Left lung (tissue), 10 donors: ENCODE results near the gene IFI27. TPM values are rescaled to one million over a fixed set of nuclear protein-coding genes. Genes with fewer than 3 reads are reported as not detected.

Experiments used
- ATAC-seq: fragments of 200-7000 bp; cut with Tn5 transposase; one replicate; pipeline ENCODE4 v1.9.1; 2020; ENCODE audit warnings: moderate library complexity
- DNase-seq, 4 donors: peaks; one replicate each; pipeline ENCODE4 v3.0.0-alpha.2; 2013 to 2020
- H3K27ac ChIP-seq, 2 donors: fragments of 200-600 bp; sonication (generic) in 1 of 2; one replicate each; pipeline versions ENCODE4 v1.5.0 to v1.8.0; 2020 to 2021
- H3K27me3 ChIP-seq, 2 donors: fragments of 200-600 bp; sonication (generic) in 1 of 2; one replicate each; pipeline versions ENCODE4 v1.5.0 to v1.8.0; 2020 to 2021
- H3K36me3 ChIP-seq, 2 donors: fragments of 200-600 bp; sonication (generic) in 1 of 2; one replicate each; pipeline versions ENCODE4 v1.5.0 to v1.8.0; 2020 to 2021
- H3K4me1 ChIP-seq, 2 donors: fragments of 200-600 bp; one replicate each; pipeline ENCODE4 v1.8.0; 2021
- H3K4me3 ChIP-seq, 2 donors: fragments of 200-600 bp; sonication (generic) in 1 of 2; one replicate each; pipeline versions ENCODE4 v1.5.0 to v1.8.0; 2020 to 2021; ENCODE audit warnings: mild to moderate bottlenecking in 1 of 2
- H3K9me3 ChIP-seq, 2 donors: fragments of 200-600 bp; sonication (generic) in 1 of 2; one replicate each; pipeline versions ENCODE4 v1.5.0 to v1.8.0; 2020 to 2021
- CTCF ChIP-seq, 2 donors: fragments of 200-600 bp; sonication (generic) in 1 of 2; IDR thresholded peaks; one replicate each; pipeline versions ENCODE4 v1.5.0 to v1.8.0; 2021; ENCODE audit warnings: antibody characterized with exemption in 2 of 2
- intact Hi-C, 2 donors: fragments of 100-400 bp; cut with DNase I; formaldehyde crosslinking; loops; one replicate each; pipeline versions ENCODE4 v1.11.2 to v1.14.2; 2022
- polyA plus RNA-seq, 6 donors: library from polyadenylated mRNA; unstranded; fragments of 120-200 nt; gene quantifications; one replicate each; pipeline ENCODE4 v1.2.1, GENCODE V29; 2013; ENCODE audit not compliant: insufficient read length in 6 of 6
- total RNA-seq, 2 donors: library from RNA; stranded (reverse); fragmentation: NEBNext Ultra II Directional; extraction: Animal tissue kit (Norgen Biotek cat#: 25700); gene quantifications; one replicate each; pipeline ENCODE4 v1.2.1, GENCODE V29; 2021
- donor health status: DM: no; HTN: yes; CAD: no.
- donor health status: DM: no; HTN: no; CAD: no.

IFI27 gene
- total and polyA plus RNA-seq, 8 donors: 11.6 to 394 (median 25.5) TPM

DNA sequence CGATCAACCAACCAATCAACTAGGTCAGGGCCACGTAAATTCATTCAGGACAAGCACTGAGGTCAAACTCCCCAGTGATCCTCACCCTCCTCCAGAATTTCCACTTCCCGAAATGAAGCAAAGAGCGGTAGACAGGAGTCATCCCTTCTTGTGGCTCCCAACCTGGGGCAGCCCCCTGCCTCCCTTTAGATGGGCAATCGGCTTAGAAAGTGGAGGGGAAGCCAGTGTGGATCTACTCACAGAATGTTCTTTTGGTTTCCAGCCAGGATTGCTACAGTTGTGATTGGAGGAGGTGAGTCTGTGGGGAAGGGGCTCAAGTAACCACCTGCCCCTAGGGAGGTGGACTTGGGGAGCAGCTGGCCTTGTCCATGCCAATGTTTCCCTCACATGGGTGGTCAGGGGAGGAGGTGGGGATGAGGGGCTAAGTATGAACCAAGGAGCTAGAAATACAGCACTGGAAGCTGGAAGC, 4.1 kb downstream of the IFI27 start:
- no peak for TF ChIP-seq CTCF (IDR thresholded peaks at IDR 0.05)
- Histone ChIP-seq H3K27ac (peak overlapping the region; percentile 28 to 64), H3K27me3 (no peaks in the 10 kb centered on the region), H3K4me1 (peaks cover 0 to 18% of the 10 kb centered on the region in 2 donors), H3K4me3 (no peak overlapping the region), H3K9me3 (peaks cover 0 to 9% of the 10 kb centered on the region in 2 donors), H3K36me3 (no peaks in the 10 kb centered on the region)
- intact Hi-C loops: no loop called here
- ATAC-seq (no peak), DNase-seq (no peak)

- ATAC-seq (peak; percentile 52), DNase-seq (peak in 1 of 4 donors; percentile 19)
- Histone ChIP-seq H3K27ac (peak overlapping the region; percentile 44 to 64), H3K4me3 (no peak overlapping the region), H3K4me1 (peaks cover 0 to 13% of the 10 kb centered on the region in 2 donors), H3K27me3 (no peaks in the 10 kb centered on the region), H3K9me3 (peaks cover 0 to 14% of the 10 kb centered on the region in 2 donors), H3K36me3 (no peaks in the 10 kb centered on the region)
- intact Hi-C loops: no loop called here
- TF ChIP-seq CTCF (IDR thresholded peaks at IDR 0.05): no peak
Observed at GRCh38 chr14:94115058-94115591, 4.6 kb downstream of the IFI27 start.

- Histone ChIP-seq H3K27me3 (no peaks in the 10 kb centered on the region), H3K4me1 (peaks cover 0 to 12% of the 10 kb centered on the region in 2 donors), H3K27ac (peak overlapping the region; percentile 44 to 64), H3K4me3 (no peak overlapping the region), H3K36me3 (no peaks in the 10 kb centered on the region), H3K9me3 (peaks cover 0 to 19% of the 10 kb centered on the region in 2 donors)
- ATAC-seq: no peak
- no peak for TF ChIP-seq CTCF (IDR thresholded peaks at IDR 0.05)
- intact Hi-C loops: no loop called here
- no peak for DNase-seq
Observed at GRCh38 chr14:94115631-94116030, 5.1 kb downstream of the IFI27 start.

GRCh38 chr14:94116701-94117100, 6.2 kb downstream of the IFI27 start:
- ATAC-seq (no peak), DNase-seq (no peak)
- no peaks in the 10 kb centered on the region for H3K36me3 ChIP-seq
- H3K4me3 ChIP-seq: no peak overlapping the region
- H3K9me3 ChIP-seq: peaks cover 0 to 24% of the 10 kb centered on the region in 2 donors
- no peak overlapping the region for H3K27ac ChIP-seq
- intact Hi-C loops: no loop called here
- TF ChIP-seq CTCF (IDR thresholded peaks at IDR 0.05): no peak
- H3K27me3 ChIP-seq: no peaks in the 10 kb centered on the region
- H3K4me1 ChIP-seq: peaks cover 0 to 12% of the 10 kb centered on the region in 2 donors

DNA sequence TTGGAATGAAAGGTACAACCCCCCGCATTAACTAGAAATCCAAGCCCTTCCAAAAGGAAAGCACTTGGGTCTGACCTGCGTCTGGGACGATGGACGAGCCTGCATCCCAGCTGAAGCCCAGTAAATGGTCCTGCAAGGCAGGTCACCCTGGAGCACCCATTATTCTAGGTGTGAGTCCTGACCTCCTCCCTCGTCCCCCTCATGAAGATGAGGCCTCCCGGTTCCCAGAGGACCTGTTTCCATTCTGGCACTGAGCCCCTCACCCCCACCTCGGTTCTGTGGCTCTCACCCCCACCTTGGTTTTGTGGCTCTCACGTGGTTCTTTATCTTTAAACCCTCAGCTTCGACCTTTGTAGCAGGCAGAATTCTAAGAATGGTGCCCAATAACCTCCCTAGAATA, 7.3 kb downstream of the IFI27 start:
- intact Hi-C loops: no loop called here
- Histone ChIP-seq H3K9me3 (peaks cover 0 to 24% of the 10 kb centered on the region in 2 donors), H3K27me3 (no peaks in the 10 kb centered on the region), H3K36me3 (no peaks in the 10 kb centered on the region), H3K27ac (no peak overlapping the region), H3K4me3 (no peak overlapping the region), H3K4me1 (peaks cover 0 to 12% of the 10 kb centered on the region in 2 donors)
- DNase-seq (no peak), ATAC-seq (no peak)
- no peak for TF ChIP-seq CTCF (IDR thresholded peaks at IDR 0.05)
